Measurements from ENCODE around the gene STK4.
A peak's percentile ranks its signal among the peaks of the same experiment; 100 is the strongest.

GRCh38 chr20:45080867-45081624 is 114.7 kb downstream of the STK4 start:
- no peak for TF ChIP-seq POLR2AphosphoS5 (IDR thresholded peaks at IDR 0.05; ENCODE audit: insufficient read depth, low read depth, low read length)
- TF ChIP-seq CTCF (IDR thresholded peaks at IDR 0.05; ENCODE audit: extremely low read depth in 1 of 2, insufficient read depth in 1 of 2, low read depth in 1 of 2, low read length in 2 of 2): peak; percentile 23 to 50
- no peak for TF ChIP-seq POLR2A (IDR thresholded peaks at IDR 0.05; ENCODE audit: low read depth, low read length)

Data from endothelial cell of umbilical vein (primary cell).